GM12874 (cell line): ENCODE data around the gene RANBP3.

Experiments used
- CTCF ChIP-seq: IDR thresholded peaks from 2 replicates; pipeline ENCODE4 v1.5.1; 2011; ENCODE audit warnings: low read depth, mild to moderate bottlenecking, control low read depth, low read length, moderate library complexity; ENCODE audit not compliant: insufficient read depth

Gene RANBP3

GRCh38 chr19:6003976-6004375 is 26.0 kb upstream of the RANBP3 start:
- no peak for TF ChIP-seq CTCF

GRCh38 chr19:6002591-6002990 is 24.7 kb upstream of the RANBP3 start:
- no peak for TF ChIP-seq CTCF

- no peak for TF ChIP-seq CTCF
Observed at GRCh38 chr19:6000228-6000847, 22.4 kb upstream of the RANBP3 start.

- TF ChIP-seq CTCF, result no peak
Observed at GRCh38 chr19:5999693-6000092, 21.8 kb upstream of the RANBP3 start.

- TF ChIP-seq CTCF, result no peak
Observed at GRCh38 chr19:5997371-5997770, 19.4 kb upstream of the RANBP3 start.

- TF ChIP-seq CTCF, result no peak
Observed at GRCh38 chr19:5996623-5997320, 18.8 kb upstream of the RANBP3 start.

- no peak for TF ChIP-seq CTCF
Observed at GRCh38 chr19:5996102-5996501, 18.2 kb upstream of the RANBP3 start.
